ENCODE data around the gene ANTXRL. TPM values are rescaled to one million over a fixed set of nuclear protein-coding genes. Genes with fewer than 3 reads are reported as not detected.
A peak's percentile ranks its signal among the peaks of the same experiment; 100 is the strongest.

The ANTXRL gene
- total and polyA plus RNA-seq, 2 of the 8 experiments (the other 6 are each of a cell fraction or from before 2014, with no cell fraction given): not detected

DNA sequence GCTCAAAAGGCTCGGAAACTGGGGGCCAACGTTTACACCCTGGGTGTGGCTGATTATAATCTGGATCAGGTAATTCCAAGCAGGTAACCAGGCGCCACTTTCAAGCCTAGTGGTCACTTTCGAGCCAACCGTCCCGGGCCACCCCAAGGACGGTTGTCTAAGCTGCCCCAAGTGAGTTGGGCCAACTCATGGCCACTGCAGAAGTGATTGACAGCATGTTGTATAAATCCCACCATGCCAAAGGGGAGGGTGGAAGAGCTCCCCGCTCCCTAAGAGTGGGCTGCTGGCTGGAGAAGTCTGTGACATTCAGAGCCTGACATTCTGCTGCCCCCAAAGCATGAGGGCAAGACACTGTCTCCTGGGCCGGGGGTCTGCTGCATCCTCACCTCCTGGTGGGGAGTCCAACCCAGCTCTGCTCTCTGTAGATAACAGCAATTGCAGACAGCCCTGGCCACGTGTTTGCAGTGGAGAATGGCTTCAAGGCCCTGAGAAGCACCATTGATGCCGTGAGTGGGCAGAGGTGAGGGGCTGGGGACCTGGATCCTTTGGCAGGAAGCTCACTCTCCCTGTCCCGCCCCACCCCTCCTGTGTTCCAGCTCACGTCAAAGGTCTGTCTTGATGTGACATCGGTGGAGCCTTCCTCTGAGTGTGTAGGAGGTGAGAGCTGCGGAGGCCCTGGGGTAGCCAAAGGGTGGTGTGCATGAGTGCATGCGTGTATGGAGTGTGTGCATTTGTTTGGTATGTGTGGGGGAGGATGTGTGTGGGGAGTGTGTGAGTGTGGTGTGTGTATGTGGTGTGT lies 10.8 kb downstream of the ANTXRL start:
- WGBS, 2 experiments (ENCODE audit: extremely low coverage in 1 of 2, insufficient coverage in 1 of 2, insufficient read length in 1 of 2, insufficient replicate concordance in 2 of 2, low coverage in 1 of 2, low lambda C conversion rate in 2 of 2, missing lambda C conversion rate in 1 of 2): 85% methylated on average over 16 of the region's 16 CpGs; no CpG with 5 or more reads in 1 of the 2 experiments
- peak in 1 of 2 experiments; percentile 42 for DNase-seq (ENCODE audit: low read depth in 1 of 2, low spot score in 2 of 2)
- Histone ChIP-seq H2BK120ac (replicated peaks; ENCODE audit: low read depth, low read length) (no peak overlapping the region), H4K5ac (ENCODE audit: insufficient read length, low read depth, low read length) (no peak overlapping the region), H4K8ac (ENCODE audit: extremely low read depth, insufficient read depth, low read length) (no peak overlapping the region), H3K9ac (replicated peaks in 1 of 4; ENCODE audit: extremely low read depth in 1 of 4, low read depth in 3 of 4, low read length in 3 of 4) (no peak overlapping the region), H3K4ac (replicated peaks; ENCODE audit: insufficient read length, low read depth, low read length) (no peak overlapping the region), H3K4me2 (ENCODE audit: insufficient read depth in 1 of 2, low read depth in 2 of 2, low read length in 2 of 2) (no peak overlapping the region), H2BK20ac (ENCODE audit: low read length) (no peak overlapping the region), H3K79me1 (ENCODE audit: low read depth, low read length) (no peaks in the 10 kb centered on the region), H3K18ac (ENCODE audit: extremely low read depth, low read length) (no peak overlapping the region), H3K23ac (ENCODE audit: insufficient read length) (no peak overlapping the region), H3K4me3 (ENCODE audit: extremely low read depth in 1 of 4, insufficient read depth in 2 of 4, low read depth in 3 of 4, low read length in 4 of 4) (no peak overlapping the region), H2BK15ac (ENCODE audit: low read length) (no peak overlapping the region), H3K56ac (replicated peaks; ENCODE audit: insufficient read length, low read depth, low read length) (no peak overlapping the region), H3K4me1 (replicated peaks in 1 of 4; ENCODE audit: control insufficient read depth in 3 of 4, insufficient read depth in 4 of 4, low read length in 3 of 4) (peaks cover 0 to 6% (median 2%) of the 10 kb centered on the region in 4 experiments; a peak in 4 of 7 replicates), H3K79me2 (ENCODE audit: control insufficient read depth in 1 of 2, insufficient read depth in 2 of 2, low read length in 2 of 2) (no peaks in the 10 kb centered on the region), H2AFZ (ENCODE audit: low read length) (no peak overlapping the region), H2AK5ac (ENCODE audit: low read depth, low read length) (no peak overlapping the region), H3K27me3 (replicated peaks in 1 of 4; ENCODE audit: control insufficient read depth in 3 of 4, extremely low read depth in 1 of 4, insufficient read depth in 3 of 4, low read length in 3 of 4) (no peaks in the 10 kb centered on the region; a peak in 1 of 7 replicates), H4K20me1 (replicated peaks in 1 of 2; ENCODE audit: control insufficient read depth in 1 of 2, insufficient read depth in 2 of 2, low read length in 2 of 2) (peaks cover 0 to 10% of the 10 kb centered on the region in 2 experiments), H3K27ac (ENCODE audit: low read depth, low read length) (no peak overlapping the region), H4K91ac (replicated peaks; ENCODE audit: insufficient read length, low read length) (no peak overlapping the region), H3K23me2 (ENCODE audit: low read depth, low read length) (peaks cover 13% of the 10 kb centered on the region; the same call in 1 of the 2 replicates), H2BK5ac (ENCODE audit: low read depth, low read length) (no peak overlapping the region), H3K9me3 (ENCODE audit: insufficient read depth in 2 of 2, low read depth in 1 of 2, low read length in 1 of 2) (no peaks in the 10 kb centered on the region), H3K14ac (ENCODE audit: insufficient read length) (no peak overlapping the region), H2BK12ac (ENCODE audit: low read depth, low read length) (no peak overlapping the region), H3K36me3 (ENCODE audit: control insufficient read depth in 2 of 4, insufficient read depth in 4 of 4, low read length in 3 of 4) (no peaks in the 10 kb centered on the region)
- ChIA-PET POLR2A (ENCODE audit: partially characterized antibody) (no interaction called here), CTCF (ENCODE audit: partially characterized antibody) (interaction anchor here (0.6 to 2.0 kb wide), 7 partner anchors 10 to 248 kb away, joined by 3 to 7 read pairs (median 3); no protein-coding TSS in a partner anchor)
- no peak for TF ChIP-seq SIX5 (IDR thresholded peaks at IDR 0.05; ENCODE audit: low read depth, low read length)
- TF ChIP-seq, protein P1, sequence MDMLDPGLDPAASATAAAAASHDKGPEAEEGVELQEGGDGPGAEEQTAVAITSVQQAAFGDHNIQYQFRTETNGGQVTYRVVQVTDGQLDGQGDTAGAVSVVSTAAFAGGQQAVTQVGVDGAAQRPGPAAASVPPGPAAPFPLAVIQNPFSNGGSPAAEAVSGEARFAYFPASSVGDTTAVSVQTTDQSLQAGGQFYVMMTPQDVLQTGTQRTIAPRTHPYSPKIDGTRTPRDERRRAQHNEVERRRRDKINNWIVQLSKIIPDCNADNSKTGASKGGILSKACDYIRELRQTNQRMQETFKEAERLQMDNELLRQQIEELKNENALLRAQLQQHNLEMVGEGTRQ (IDR thresholded peaks at IDR 0.05; ENCODE audit: low read length): no peak
- TF ChIP-seq, protein P2, sequence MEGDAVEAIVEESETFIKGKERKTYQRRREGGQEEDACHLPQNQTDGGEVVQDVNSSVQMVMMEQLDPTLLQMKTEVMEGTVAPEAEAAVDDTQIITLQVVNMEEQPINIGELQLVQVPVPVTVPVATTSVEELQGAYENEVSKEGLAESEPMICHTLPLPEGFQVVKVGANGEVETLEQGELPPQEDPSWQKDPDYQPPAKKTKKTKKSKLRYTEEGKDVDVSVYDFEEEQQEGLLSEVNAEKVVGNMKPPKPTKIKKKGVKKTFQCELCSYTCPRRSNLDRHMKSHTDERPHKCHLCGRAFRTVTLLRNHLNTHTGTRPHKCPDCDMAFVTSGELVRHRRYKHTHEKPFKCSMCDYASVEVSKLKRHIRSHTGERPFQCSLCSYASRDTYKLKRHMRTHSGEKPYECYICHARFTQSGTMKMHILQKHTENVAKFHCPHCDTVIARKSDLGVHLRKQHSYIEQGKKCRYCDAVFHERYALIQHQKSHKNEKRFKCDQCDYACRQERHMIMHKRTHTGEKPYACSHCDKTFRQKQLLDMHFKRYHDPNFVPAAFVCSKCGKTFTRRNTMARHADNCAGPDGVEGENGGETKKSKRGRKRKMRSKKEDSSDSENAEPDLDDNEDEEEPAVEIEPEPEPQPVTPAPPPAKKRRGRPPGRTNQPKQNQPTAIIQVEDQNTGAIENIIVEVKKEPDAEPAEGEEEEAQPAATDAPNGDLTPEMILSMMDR (IDR thresholded peaks at IDR 0.05; ENCODE audit: control extremely low read depth in 1 of 3, insufficient read depth in 1 of 3, low read depth in 1 of 3, low read length in 3 of 3): peak in 1 of 3 experiments; percentile 26; a peak in 1 of 4 replicates
- no peak for FAIRE-seq

Data from H1 (cell line).